Measurements from ENCODE around the gene UBE2G1.

The UBE2G1 gene

GRCh38 chr17:4305224-4305623, 61.3 kb downstream of the UBE2G1 start:
- no peak for DNase-seq
- Mint-ChIP-seq H3K27ac (peak overlapping the region in 1 of 2 donors; percentile 67), H3K4me1 (peaks cover 9% of the 10 kb centered on the region), H3K9me3 (no peaks in the 10 kb centered on the region), H3K27me3 (no peaks in the 10 kb centered on the region), H3K4me3 (no peak overlapping the region)
- ATAC-seq = no peak

DNA sequence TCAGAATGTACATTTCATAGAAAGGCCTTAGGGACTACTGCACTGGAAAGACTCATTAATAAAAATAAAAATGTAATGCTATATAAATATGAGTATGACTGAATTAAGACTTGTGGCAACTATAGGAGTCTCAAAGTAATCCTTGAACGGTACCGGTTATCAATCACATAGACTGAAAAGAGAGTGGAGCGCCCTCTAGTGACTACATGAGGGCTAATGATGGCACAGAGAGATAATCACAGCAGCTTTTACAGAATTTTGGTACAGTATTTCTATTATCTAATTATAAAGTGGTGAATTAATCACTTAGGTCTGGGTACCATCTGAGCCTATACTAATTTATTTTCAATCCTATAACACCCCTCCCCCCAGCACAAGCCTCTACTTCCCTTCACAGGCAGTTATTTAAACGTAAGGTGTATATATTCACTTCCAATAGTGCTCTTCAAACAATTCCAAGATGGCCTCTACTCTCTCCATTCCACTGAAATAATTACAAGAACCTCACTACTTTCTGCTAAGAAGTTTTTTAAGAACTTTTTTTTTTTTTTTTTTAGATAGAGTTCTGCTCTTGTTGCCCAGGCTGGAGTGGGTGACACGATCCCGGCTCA, 62.0 kb downstream of the UBE2G1 start:
- DNase-seq (peak; percentile 30 to 46), ATAC-seq (peak; percentile 89)
- H3K27ac Mint-ChIP-seq = no peak overlapping the region
- no peaks in the 10 kb centered on the region for H3K9me3 Mint-ChIP-seq
- H3K4me1 Mint-ChIP-seq = peaks cover 2% of the 10 kb centered on the region
- no peaks in the 10 kb centered on the region for H3K27me3 Mint-ChIP-seq
- no peak overlapping the region for H3K4me3 Mint-ChIP-seq

GRCh38 chr17:4301066-4301465, 65.4 kb downstream of the UBE2G1 start:
- Mint-ChIP-seq H3K4me3 (no peak overlapping the region), H3K9me3 (no peaks in the 10 kb centered on the region), H3K27ac (no peak overlapping the region), H3K4me1 (peaks cover 6% of the 10 kb centered on the region), H3K27me3 (no peaks in the 10 kb centered on the region)
- DNase-seq = no peak
- ATAC-seq = no peak

DNA sequence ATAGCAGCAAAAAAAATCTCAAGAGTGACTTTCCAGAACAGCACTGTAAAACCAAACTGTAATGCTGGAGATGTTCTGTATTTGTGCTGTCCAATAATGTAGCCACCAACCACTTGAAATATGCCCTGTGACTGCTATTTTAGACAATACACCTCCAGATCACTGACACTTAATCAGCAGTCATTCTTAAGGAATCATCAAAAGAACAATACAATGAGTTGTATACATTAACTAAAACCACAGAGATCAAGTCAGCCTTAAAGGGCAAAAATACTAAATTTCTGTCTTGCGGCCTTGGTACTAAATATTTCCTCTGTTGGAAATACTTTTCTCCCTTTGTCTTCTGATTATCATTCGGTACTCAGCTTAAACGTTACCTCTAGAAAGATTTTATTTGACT, 69.1 kb downstream of the UBE2G1 start:
- Mint-ChIP-seq H3K4me1 (peaks cover 6% of the 10 kb centered on the region), H3K27ac (peak overlapping the region; percentile 29 to 34), H3K27me3 (no peaks in the 10 kb centered on the region), H3K4me3 (no peak overlapping the region), H3K9me3 (no peaks in the 10 kb centered on the region)
- DNase-seq (no peak), ATAC-seq (no peak)

GRCh38 chr17:4295686-4296085, 70.8 kb downstream of the UBE2G1 start:
- DNase-seq (no peak), ATAC-seq (no peak)
- H3K4me1 Mint-ChIP-seq = peaks cover 6% of the 10 kb centered on the region
- H3K27me3 Mint-ChIP-seq = no peaks in the 10 kb centered on the region
- H3K27ac Mint-ChIP-seq = no peak overlapping the region
- H3K4me3 Mint-ChIP-seq = no peak overlapping the region
- no peaks in the 10 kb centered on the region for H3K9me3 Mint-ChIP-seq

- Mint-ChIP-seq H3K27ac (peak overlapping the region in 1 of 2 donors; percentile 23), H3K4me3 (no peak overlapping the region), H3K9me3 (no peaks in the 10 kb centered on the region), H3K4me1 (peaks cover 6% of the 10 kb centered on the region), H3K27me3 (no peaks in the 10 kb centered on the region)
- ATAC-seq (no peak), DNase-seq (no peak)
These were observed 72.9 kb downstream of the UBE2G1 start for GRCh38 chr17:4293572-4293971.

- Mint-ChIP-seq H3K4me1 (no peaks in the 10 kb centered on the region), H3K4me3 (no peak overlapping the region), H3K27ac (no peak overlapping the region), H3K9me3 (no peaks in the 10 kb centered on the region), H3K27me3 (no peaks in the 10 kb centered on the region)
- DNase-seq (no peak), ATAC-seq (no peak)
These were observed 78.8 kb downstream of the UBE2G1 start for GRCh38 chr17:4287710-4288109.

DNA sequence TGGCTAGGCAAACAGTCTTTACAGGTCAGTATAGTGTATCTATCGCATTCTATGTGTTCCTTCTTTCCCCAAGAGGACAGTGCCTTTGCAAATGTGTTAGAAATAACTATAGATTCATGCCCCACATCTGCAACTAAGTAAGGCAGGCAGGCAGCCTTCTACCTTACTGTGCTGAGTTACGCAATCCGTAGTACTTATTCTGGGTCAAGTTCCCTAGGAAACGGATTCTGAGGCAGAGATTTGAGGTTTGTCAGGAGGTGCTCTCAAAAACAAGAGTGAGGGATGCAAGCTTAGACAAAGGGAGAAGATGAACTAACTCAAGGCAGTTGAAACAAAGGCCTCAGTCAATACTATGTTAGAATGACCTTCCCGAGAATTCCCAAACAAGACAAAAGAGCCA, 90.0 kb downstream of the UBE2G1 start:
- Mint-ChIP-seq H3K4me1 (no peaks in the 10 kb centered on the region), H3K27me3 (no peaks in the 10 kb centered on the region), H3K4me3 (no peak overlapping the region), H3K27ac (no peak overlapping the region), H3K9me3 (no peaks in the 10 kb centered on the region)
- DNase-seq = no peak
- ATAC-seq = no peak

GRCh38 chr17:4272972-4273368, 93.5 kb downstream of the UBE2G1 start:
- no peaks in the 10 kb centered on the region for H3K27me3 Mint-ChIP-seq
- no peak for ATAC-seq
- no peak for DNase-seq
- no peak overlapping the region for H3K4me3 Mint-ChIP-seq
- no peaks in the 10 kb centered on the region for H3K9me3 Mint-ChIP-seq
- H3K27ac Mint-ChIP-seq = peak overlapping the region in 1 of 2 donors; percentile 28
- H3K4me1 Mint-ChIP-seq = no peaks in the 10 kb centered on the region

DNA sequence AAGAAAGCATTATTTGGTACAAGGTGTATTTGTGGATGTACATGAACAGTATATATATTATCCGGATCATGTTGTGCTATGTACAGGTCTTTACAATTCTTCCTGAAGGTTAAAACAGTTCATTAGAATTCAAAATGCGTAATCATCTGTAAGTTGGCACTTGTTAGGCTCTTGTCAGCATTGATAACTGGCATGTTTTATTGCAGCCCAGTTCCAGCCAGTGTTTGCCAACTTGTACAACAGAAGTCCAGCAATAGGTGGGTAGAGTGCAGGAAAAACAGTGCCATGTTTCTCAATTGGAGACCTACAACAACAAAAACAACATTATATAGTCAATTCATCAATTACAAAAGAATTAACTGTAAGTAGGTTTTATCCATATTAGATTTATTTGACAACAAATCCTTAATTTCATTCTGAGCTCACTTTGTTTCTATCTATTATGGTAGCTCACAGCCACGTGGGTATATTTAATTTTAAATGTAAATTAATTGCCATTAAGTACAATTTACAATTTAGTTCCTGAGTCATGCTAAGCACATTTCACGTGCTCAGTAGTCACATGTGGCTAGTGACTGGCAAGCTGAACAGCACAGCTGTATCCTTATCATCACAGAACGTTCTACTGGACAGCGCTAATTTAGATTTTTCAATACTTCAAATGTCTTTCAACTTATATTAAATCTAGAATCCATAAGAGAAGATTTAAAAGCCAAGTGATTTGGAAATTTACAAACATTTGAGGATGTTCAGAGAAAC, 94.1 kb downstream of the UBE2G1 start:
- Mint-ChIP-seq H3K27me3 (no peaks in the 10 kb centered on the region), H3K9me3 (no peaks in the 10 kb centered on the region), H3K27ac (peak overlapping the region in 1 of 2 donors; percentile 28), H3K4me1 (no peaks in the 10 kb centered on the region), H3K4me3 (no peak overlapping the region)
- no peak for DNase-seq
- ATAC-seq = no peak

DNA sequence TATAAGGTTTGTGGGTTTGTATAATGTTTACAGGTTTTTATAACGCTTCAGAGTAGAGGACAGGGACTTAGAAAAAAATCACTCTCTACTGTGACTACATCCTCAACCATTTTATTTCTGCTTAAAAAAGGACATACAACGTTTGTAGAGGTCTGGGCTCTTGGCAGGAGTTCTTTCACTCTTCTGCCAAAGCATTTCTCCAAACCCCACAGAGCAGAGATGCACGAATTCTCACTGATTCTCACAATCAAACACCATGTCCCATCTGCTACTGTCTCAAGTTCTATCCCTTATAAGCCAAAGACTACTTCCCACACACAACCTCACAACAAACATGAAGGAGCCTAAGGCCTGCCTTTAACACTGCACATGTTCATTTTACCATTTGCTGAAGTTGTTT, 95.7 kb downstream of the UBE2G1 start:
- Mint-ChIP-seq H3K4me1 (no peaks in the 10 kb centered on the region), H3K27ac (no peak overlapping the region), H3K27me3 (no peaks in the 10 kb centered on the region), H3K4me3 (no peak overlapping the region), H3K9me3 (no peaks in the 10 kb centered on the region)
- ATAC-seq (no peak), DNase-seq (no peak)

DNA sequence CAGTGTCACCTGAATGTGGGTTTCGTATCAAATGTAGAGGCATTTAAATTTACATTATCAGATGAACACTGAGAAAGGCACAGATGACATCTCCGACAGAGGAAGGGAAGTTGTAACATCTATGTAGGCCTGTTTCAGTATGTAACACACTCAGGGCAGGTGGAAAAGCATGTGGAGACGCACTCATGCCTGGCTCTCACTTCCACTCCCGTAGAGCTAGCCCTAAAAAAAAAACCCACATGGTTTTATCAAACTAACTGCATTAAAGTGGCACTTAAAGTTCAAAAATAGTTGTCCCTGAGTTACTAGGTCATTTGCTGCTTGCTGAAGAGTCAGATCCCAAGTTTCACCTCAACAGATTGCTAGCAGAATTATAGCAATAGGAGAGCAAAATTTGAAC, 96.6 kb downstream of the UBE2G1 start:
- Mint-ChIP-seq H3K4me3 (no peak overlapping the region), H3K27me3 (no peaks in the 10 kb centered on the region), H3K4me1 (peaks cover 4% of the 10 kb centered on the region), H3K9me3 (no peaks in the 10 kb centered on the region), H3K27ac (no peak overlapping the region)
- DNase-seq (no peak), ATAC-seq (no peak)

- Mint-ChIP-seq H3K27ac (peak overlapping the region in 1 of 2 donors; percentile 12), H3K9me3 (no peaks in the 10 kb centered on the region), H3K4me3 (no peak overlapping the region), H3K4me1 (peaks cover 23% of the 10 kb centered on the region), H3K27me3 (no peaks in the 10 kb centered on the region)
- ATAC-seq (no peak), DNase-seq (no peak)
These were observed 99.1 kb downstream of the UBE2G1 start for GRCh38 chr17:4267402-4267801.

DNA sequence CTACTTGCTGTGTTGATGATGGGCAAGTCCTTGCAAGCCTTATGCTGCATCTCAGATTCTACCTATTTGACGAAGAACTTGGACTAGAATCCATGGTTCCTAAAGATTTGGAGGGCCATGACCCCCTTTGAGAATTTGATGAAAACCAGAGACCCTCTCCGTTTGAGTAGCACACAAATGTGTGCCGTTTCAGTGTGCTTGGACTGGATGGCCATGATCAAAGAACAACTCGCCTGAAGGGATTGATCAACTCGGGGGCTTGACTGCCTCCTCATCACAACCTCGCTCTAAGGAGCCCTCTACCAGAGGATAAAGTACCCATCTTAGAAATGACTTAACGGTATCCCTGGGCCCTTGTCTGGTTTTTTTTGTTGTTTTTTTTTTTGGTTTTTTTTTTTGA, 99.9 kb downstream of the UBE2G1 start:
- H3K4me1 Mint-ChIP-seq = peaks cover 31% of the 10 kb centered on the region
- H3K27me3 Mint-ChIP-seq = no peaks in the 10 kb centered on the region
- no peak overlapping the region for H3K4me3 Mint-ChIP-seq
- DNase-seq (no peak), ATAC-seq (no peak)
- H3K9me3 Mint-ChIP-seq = no peaks in the 10 kb centered on the region
- no peak overlapping the region for H3K27ac Mint-ChIP-seq

GRCh38 chr17:4263282-4264215, 102.9 kb downstream of the UBE2G1 start, which contains the start of gene ANKFY1:
Gene ANKFY1, minus strand, starts transcription at chr17:4263979. Its CDS starts 38 bp downstream, at chr17:4263941.
- Mint-ChIP-seq H3K9me3 (peaks cover 8% of the 10 kb centered on the region in 2 donors), H3K27ac (peak within 1 kb of the TSS; percentile 96 to 98), H3K27me3 (no peaks in the 10 kb centered on the region), H3K4me3 (peak within 1 kb of the TSS; percentile 88 to 98), H3K4me1 (peaks cover 34% of the 10 kb centered on the region)
- peak; percentile 98 for ATAC-seq
- DNase-seq = peak; percentile 98 to 99

- Mint-ChIP-seq H3K4me3 (peak overlapping the region; percentile 88 to 98), H3K27me3 (no peaks in the 10 kb centered on the region), H3K27ac (peak overlapping the region; percentile 87 to 93), H3K4me1 (peaks cover 38% of the 10 kb centered on the region), H3K9me3 (peaks cover 8 to 11% of the 10 kb centered on the region in 2 donors)
- DNase-seq = no peak
- no peak for ATAC-seq
These were observed 103.8 kb downstream of the UBE2G1 start for GRCh38 chr17:4262703-4263102.

Measured in stimulated activated naive CD8-positive, alpha-beta T cell treated with anti-CD3 and anti-CD28 coated beads, Interleukin-15, amount 100 ng/mL, for 72 hours (primary cell).